PC-9 (cell line): ENCODE data around the gene GPR135. TPM values are rescaled to one million over a fixed set of nuclear protein-coding genes. Genes with fewer than 3 reads are reported as not detected.
A peak's percentile ranks its signal among the peaks of the same experiment; 100 is the strongest.

Experiments used
- BruUV-seq: library from RNA; stranded (reverse); fragments of 400-500 nt; replicated peaks from 2 replicates; lab custom pipeline; 2021; lab: Mats Ljungman, UMichigan
- CTCF ChIA-PET: fragments of 300-600 bp; sonication (Branson Sonifier 250); formaldehyde crosslinking; loops from one replicate; lab custom pipeline; 2022; ENCODE audit warnings: antibody characterized with exemption; lab: Charles Lee
- POLR2A ChIA-PET: fragments of 300-600 bp; sonication (Branson Sonifier 250); formaldehyde crosslinking; loops from one replicate; lab custom pipeline; 2022; ENCODE audit warnings: antibody characterized with exemption; ENCODE audit not compliant: unreplicated experiment; lab: Charles Lee
- DNase-seq, 2 experiments: peaks; one replicate each; pipeline versions ENCODE4 v3.0.0 to v3.0.0-alpha.2; 2015 to 2022; ENCODE audit warnings: mixed read lengths in 1 of 2
- H2AFZ ChIP-seq: fragments of 200-600 bp; sonication (generic); 2 replicates; pipeline ENCODE4 v1.8.1; 2017; ENCODE audit warnings: antibody characterized with exemption
- H3F3A ChIP-seq: fragments of 200-600 bp; sonication (generic); 2 replicates; pipeline ENCODE4 v1.8.1; 2017; ENCODE audit warnings: antibody characterized with exemption, mild to moderate bottlenecking, low read depth; ENCODE audit not compliant: insufficient read depth
- H3K27ac ChIP-seq: fragments of 200-600 bp; sonication (generic); 2 replicates; pipeline ENCODE4 v1.6.1; 2016; ENCODE audit warnings: mixed run types
- H3K27me3 ChIP-seq: fragments of 200-600 bp; sonication (generic); 2 replicates; pipeline ENCODE4 v1.6.1; 2016; ENCODE audit warnings: low read depth, mixed run types; ENCODE audit not compliant: insufficient read depth
- H3K36me3 ChIP-seq: fragments of 200-600 bp; sonication (generic); 2 replicates; pipeline ENCODE4 v1.6.1; 2016; ENCODE audit warnings: low read depth, mixed run types
- H3K4me1 ChIP-seq: fragments of 200-600 bp; sonication (generic); replicated peaks from 2 replicates; pipeline ENCODE4 v1.6.1; 2016; ENCODE audit warnings: mixed run types; ENCODE audit not compliant: insufficient read depth
- H3K4me2 ChIP-seq: fragments of 200-600 bp; sonication (generic); 2 replicates; pipeline ENCODE4 v1.6.1; 2017; ENCODE audit warnings: mixed run types
- H3K4me3 ChIP-seq: fragments of 200-600 bp; sonication (generic); 2 replicates; pipeline ENCODE4 v1.6.1; 2016; ENCODE audit warnings: mixed run types
- H3K79me2 ChIP-seq: fragments of 200-600 bp; sonication (generic); 2 replicates; pipeline ENCODE4 v1.6.1; 2017; ENCODE audit warnings: low read depth, mixed run types
- H3K9me2 ChIP-seq: fragments of 200-600 bp; sonication (generic); 2 replicates; pipeline ENCODE4 v1.8.1; 2017; ENCODE audit warnings: mild to moderate bottlenecking; ENCODE audit not compliant: insufficient read depth
- H3K9me3 ChIP-seq: fragments of 200-600 bp; sonication (generic); 2 replicates; pipeline ENCODE4 v1.8.1; 2016; ENCODE audit warnings: low read depth; ENCODE audit not compliant: insufficient read depth
- H4K20me1 ChIP-seq: fragments of 200-600 bp; sonication (generic); 2 replicates; pipeline ENCODE4 v1.8.1; 2017; ENCODE audit not compliant: insufficient read depth
- CTCF ChIP-seq: fragments of 200-600 bp; sonication (generic); conservative IDR thresholded peaks from 2 replicates; pipeline ENCODE4 v1.6.1; 2017; ENCODE audit warnings: mixed run types, antibody characterized with exemption, mild to moderate bottlenecking, moderate library complexity
- EZH2 ChIP-seq: fragments of 200-600 bp; sonication (generic); IDR thresholded peaks from 2 replicates; pipeline ENCODE4 v1.8.0; 2017; ENCODE audit warnings: antibody characterized with exemption, low read depth
- intact Hi-C: fragments of 100-400 bp; cut with micrococcal nuclease; formaldehyde crosslinking; loops from one replicate; pipeline ENCODE4 v1.10.0; 2022; ENCODE audit not compliant: unreplicated experiment
- total RNA-seq: library from RNA; stranded (reverse); gene quantifications from 2 replicates; pipeline ENCODE4 v1.2.3, GENCODE V29; 2021

The GPR135 gene
- total RNA-seq, 1 experiment from 2014 or later, result 15.2 TPM

- Histone ChIP-seq H3K36me3 (peaks cover 26% of the 10 kb centered on the region), H4K20me1 (no peaks in the 10 kb centered on the region; the same call in 1 of the 2 replicates), H3K4me2 (peak overlapping the region; percentile 86), H2AFZ (peak overlapping the region; percentile 67), H3K27me3 (no peaks in the 10 kb centered on the region), H3K9me3 (no peaks in the 10 kb centered on the region), H3F3A (peaks cover 25% of the 10 kb centered on the region), H3K79me2 (peaks cover 90% of the 10 kb centered on the region), H3K4me1 (peaks cover 46% of the 10 kb centered on the region), H3K4me3 (peak overlapping the region; percentile 99), H3K9me2 (no peaks in the 10 kb centered on the region), H3K27ac (peak overlapping the region; percentile 96)
- TF ChIP-seq CTCF, result no peak
- TF ChIP-seq EZH2, result no peak
- ChIA-PET CTCF (no interaction called here), POLR2A (interaction anchor here (0.6 kb wide), 2 partner anchors 42 to 309 kb away, joined by 3 read pairs; no protein-coding TSS in a partner anchor)
- BruUV-seq, result no TSS peak
- DNase-seq, result peak in 1 of 2 experiments; percentile 74
- intact Hi-C loops, result loop anchor here (2.0 to 5.0 kb wide), 3 partner anchors 121 to 610 kb away; partner anchors contain the start of gene PCNX4
Observed at GRCh38 chr14:59481871-59482540, 16.8 kb upstream of the GPR135 start.

DNA sequence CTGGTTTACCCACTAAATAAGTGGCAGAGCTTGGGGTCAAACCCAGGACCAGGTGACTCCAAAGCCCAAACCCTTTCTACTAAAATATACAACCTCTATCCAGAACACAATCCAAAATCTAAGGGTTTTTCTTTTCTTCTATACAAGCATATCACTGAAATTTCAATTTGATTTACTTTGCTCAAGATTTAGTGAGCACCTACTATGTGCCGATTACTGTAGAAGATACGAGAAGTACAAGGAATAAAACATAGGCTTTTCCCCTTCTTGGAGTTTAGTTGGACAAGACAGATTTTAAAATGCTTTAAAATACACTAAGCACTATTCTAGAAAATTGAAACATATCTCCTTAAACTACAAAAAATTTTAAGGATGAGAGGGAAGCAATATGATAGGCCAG is 16.2 kb upstream of the GPR135 start:
- DNase-seq, result no peak
- Histone ChIP-seq H3K4me1 (peaks cover 43% of the 10 kb centered on the region), H3K4me3 (peak overlapping the region; percentile 99), H3K9me3 (no peaks in the 10 kb centered on the region), H3K4me2 (peak overlapping the region; percentile 86), H3K9me2 (no peaks in the 10 kb centered on the region), H3F3A (peaks cover 25% of the 10 kb centered on the region), H2AFZ (no peak overlapping the region), H3K79me2 (peaks cover 88% of the 10 kb centered on the region), H3K36me3 (peaks cover 32% of the 10 kb centered on the region), H3K27ac (peak overlapping the region; percentile 96), H3K27me3 (no peaks in the 10 kb centered on the region), H4K20me1 (no peaks in the 10 kb centered on the region; the same call in 1 of the 2 replicates)
- intact Hi-C loops, result loop anchor here (5.0 kb wide), 2 partner anchors 204 to 611 kb away; partner anchors contain the start of gene PCNX4
- POLR2A ChIA-PET, result no interaction called here
- no TSS peak for BruUV-seq
- CTCF ChIA-PET, result no interaction called here
- no peak for TF ChIP-seq EZH2
- TF ChIP-seq CTCF, result no peak

- H4K20me1 ChIP-seq, result no peaks in the 10 kb centered on the region; the same call in 1 of the 2 replicates
- no TSS peak for BruUV-seq
- intact Hi-C loops, result loop anchor here (5.0 kb wide), 2 partner anchors 203 to 612 kb away; partner anchors contain the start of gene PCNX4
- peaks cover 76% of the 10 kb centered on the region for H3K79me2 ChIP-seq
- H3K4me1 ChIP-seq, result peaks cover 31% of the 10 kb centered on the region
- H3K9me2 ChIP-seq, result no peaks in the 10 kb centered on the region
- no peak overlapping the region for H2AFZ ChIP-seq
- peak overlapping the region; percentile 99; the same call in 1 of the 2 replicates for H3K4me3 ChIP-seq
- no peaks in the 10 kb centered on the region for H3K9me3 ChIP-seq
- peak overlapping the region; percentile 86 for H3K4me2 ChIP-seq
- peaks cover 43% of the 10 kb centered on the region for H3K36me3 ChIP-seq
- DNase-seq, result no peak
- no peaks in the 10 kb centered on the region for H3K27me3 ChIP-seq
- ChIA-PET POLR2A (no interaction called here), CTCF (no interaction called here)
- no peak overlapping the region for H3K27ac ChIP-seq
- TF ChIP-seq EZH2, result no peak
- TF ChIP-seq CTCF, result no peak
- peaks cover 25% of the 10 kb centered on the region for H3F3A ChIP-seq
Observed at GRCh38 chr14:59480166-59480565, 15.0 kb upstream of the GPR135 start.
